ENCODE data around the gene RPL13. TPM values are rescaled to one million over a fixed set of nuclear protein-coding genes. Genes with fewer than 3 reads are reported as not detected.

RPL13 gene
- total RNA-seq, 4 donors from 2014 or later: 2,633 to 11,472 (median 5,632) TPM

DNA sequence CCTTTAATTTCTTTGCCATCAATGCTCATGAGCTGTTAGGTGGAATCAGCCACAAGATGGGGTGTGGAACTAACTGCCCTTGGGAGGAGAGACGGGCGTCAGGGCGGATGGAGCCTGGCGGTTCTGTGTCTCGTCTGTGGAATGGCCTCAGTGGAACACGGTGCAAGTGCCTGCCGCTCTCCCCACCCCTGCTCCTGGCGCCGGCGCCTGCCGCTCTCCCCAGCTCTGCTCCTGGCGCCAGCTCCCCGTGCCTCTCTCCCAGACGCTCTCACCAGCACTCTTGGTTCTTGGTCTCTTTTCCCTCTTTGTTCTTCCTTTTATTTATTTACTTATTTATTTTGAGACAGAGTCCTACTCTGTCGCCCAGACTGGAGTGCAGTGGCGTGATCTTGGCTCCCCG lies 13.2 kb upstream of the RPL13 start:
- no peaks in the 10 kb centered on the region for H3K36me3 ChIP-seq
- no peaks in the 10 kb centered on the region for H3K4me1 ChIP-seq
- H3K4me3 ChIP-seq: no peak overlapping the region
- intact Hi-C loops (cut with DNase I; ENCODE audit: low total_unique reads): no loop called here
- H3K9me3 ChIP-seq: no peaks in the 10 kb centered on the region
- H3K27ac ChIP-seq: no peak overlapping the region
- no peak for DNase-seq
- no peaks in the 10 kb centered on the region for H3K27me3 ChIP-seq
- TF ChIP-seq POLR2A (IDR thresholded peaks at IDR 0.05): no peak
- TF ChIP-seq, protein P1, sequence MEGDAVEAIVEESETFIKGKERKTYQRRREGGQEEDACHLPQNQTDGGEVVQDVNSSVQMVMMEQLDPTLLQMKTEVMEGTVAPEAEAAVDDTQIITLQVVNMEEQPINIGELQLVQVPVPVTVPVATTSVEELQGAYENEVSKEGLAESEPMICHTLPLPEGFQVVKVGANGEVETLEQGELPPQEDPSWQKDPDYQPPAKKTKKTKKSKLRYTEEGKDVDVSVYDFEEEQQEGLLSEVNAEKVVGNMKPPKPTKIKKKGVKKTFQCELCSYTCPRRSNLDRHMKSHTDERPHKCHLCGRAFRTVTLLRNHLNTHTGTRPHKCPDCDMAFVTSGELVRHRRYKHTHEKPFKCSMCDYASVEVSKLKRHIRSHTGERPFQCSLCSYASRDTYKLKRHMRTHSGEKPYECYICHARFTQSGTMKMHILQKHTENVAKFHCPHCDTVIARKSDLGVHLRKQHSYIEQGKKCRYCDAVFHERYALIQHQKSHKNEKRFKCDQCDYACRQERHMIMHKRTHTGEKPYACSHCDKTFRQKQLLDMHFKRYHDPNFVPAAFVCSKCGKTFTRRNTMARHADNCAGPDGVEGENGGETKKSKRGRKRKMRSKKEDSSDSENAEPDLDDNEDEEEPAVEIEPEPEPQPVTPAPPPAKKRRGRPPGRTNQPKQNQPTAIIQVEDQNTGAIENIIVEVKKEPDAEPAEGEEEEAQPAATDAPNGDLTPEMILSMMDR (IDR thresholded peaks at IDR 0.05): no peak

DNA sequence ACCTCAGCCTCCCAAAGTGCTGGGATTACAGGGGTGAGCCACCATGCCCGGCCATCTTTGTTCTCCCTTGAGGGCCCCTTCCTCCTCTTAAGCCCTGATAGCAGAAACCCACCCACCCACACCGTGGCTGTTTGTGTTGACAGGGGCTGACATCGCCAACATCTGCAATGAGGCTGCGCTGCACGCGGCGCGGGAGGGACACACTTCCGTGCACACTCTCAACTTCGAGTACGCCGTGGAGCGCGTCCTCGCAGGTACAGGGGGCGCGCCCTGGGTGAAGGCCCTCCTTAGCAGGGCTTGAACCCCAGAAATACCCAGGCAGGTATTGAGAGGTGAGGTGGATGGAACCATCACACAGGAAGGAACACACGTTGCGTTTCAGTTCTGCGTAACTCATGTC lies 12.6 kb upstream of the RPL13 start:
- H3K4me3 ChIP-seq: no peak overlapping the region
- intact Hi-C loops (cut with DNase I; ENCODE audit: low total_unique reads): no loop called here
- H3K36me3 ChIP-seq: no peaks in the 10 kb centered on the region
- no peaks in the 10 kb centered on the region for H3K9me3 ChIP-seq
- no peaks in the 10 kb centered on the region for H3K4me1 ChIP-seq
- DNase-seq: no peak
- no peaks in the 10 kb centered on the region for H3K27me3 ChIP-seq
- TF ChIP-seq POLR2A (IDR thresholded peaks at IDR 0.05): no peak
- TF ChIP-seq, protein P1 (IDR thresholded peaks at IDR 0.05): no peak
- H3K27ac ChIP-seq: no peak overlapping the region

- Histone ChIP-seq H3K36me3 (no peaks in the 10 kb centered on the region), H3K4me1 (no peaks in the 10 kb centered on the region), H3K27me3 (no peaks in the 10 kb centered on the region), H3K27ac (no peak overlapping the region), H3K4me3 (no peak overlapping the region), H3K9me3 (no peaks in the 10 kb centered on the region)
- TF ChIP-seq, protein P1 (IDR thresholded peaks at IDR 0.05): no peak
- no peak for TF ChIP-seq POLR2A (IDR thresholded peaks at IDR 0.05)
- intact Hi-C loops (cut with DNase I; ENCODE audit: low total_unique reads): no loop called here
- no peak for DNase-seq
These were observed 12.0 kb upstream of the RPL13 start for GRCh38 chr16:89548344-89549006.

DNA sequence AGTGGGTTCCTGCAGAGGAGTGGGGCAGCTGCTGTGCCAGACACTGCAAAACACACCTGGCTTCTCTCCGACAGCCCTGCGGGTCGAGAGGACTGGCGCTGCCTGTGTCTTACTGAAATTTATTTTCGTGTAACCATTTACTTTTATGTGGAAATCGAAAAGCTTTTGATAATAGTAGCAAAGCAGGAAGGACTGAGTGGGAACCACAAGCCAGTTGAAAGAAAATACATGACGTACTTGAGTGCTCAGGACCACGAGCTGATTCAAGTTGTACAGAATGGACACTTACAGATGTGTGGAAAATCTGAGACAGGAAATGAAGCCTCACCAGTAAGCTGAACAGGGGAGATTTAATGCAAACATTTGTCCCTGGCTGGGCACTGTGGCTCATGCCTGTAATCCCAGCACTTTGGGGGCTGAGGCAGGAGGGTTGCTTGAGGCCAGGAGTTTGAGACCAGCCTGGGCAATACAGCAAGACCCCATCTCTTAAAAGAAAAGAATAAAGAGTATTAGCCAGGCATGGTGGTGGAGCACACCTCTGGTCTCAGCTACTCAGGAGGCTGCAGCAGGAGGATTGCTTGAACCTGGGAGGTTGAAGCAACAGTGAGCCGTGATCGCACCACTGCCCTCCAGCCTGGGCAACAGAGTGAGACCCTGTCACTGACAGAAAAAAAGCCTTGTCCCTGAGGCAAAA lies 11.3 kb upstream of the RPL13 start:
- TF ChIP-seq POLR2A (IDR thresholded peaks at IDR 0.05): no peak
- TF ChIP-seq, protein P1 (IDR thresholded peaks at IDR 0.05): no peak
- no peaks in the 10 kb centered on the region for H3K36me3 ChIP-seq
- intact Hi-C loops (cut with DNase I; ENCODE audit: low total_unique reads): no loop called here
- DNase-seq: no peak
- H3K4me1 ChIP-seq: no peaks in the 10 kb centered on the region
- H3K27ac ChIP-seq: no peak overlapping the region
- no peaks in the 10 kb centered on the region for H3K9me3 ChIP-seq
- no peaks in the 10 kb centered on the region for H3K27me3 ChIP-seq
- no peak overlapping the region for H3K4me3 ChIP-seq

GRCh38 chr16:89550421-89551007 lies 10.0 kb upstream of the RPL13 start:
- H3K27ac ChIP-seq: no peak overlapping the region
- H3K36me3 ChIP-seq: no peaks in the 10 kb centered on the region
- H3K4me1 ChIP-seq: no peaks in the 10 kb centered on the region
- intact Hi-C loops (cut with DNase I; ENCODE audit: low total_unique reads): no loop called here
- H3K4me3 ChIP-seq: no peak overlapping the region
- H3K27me3 ChIP-seq: no peaks in the 10 kb centered on the region
- no peak for TF ChIP-seq POLR2A (IDR thresholded peaks at IDR 0.05)
- TF ChIP-seq, protein P1 (IDR thresholded peaks at IDR 0.05): no peak
- DNase-seq: no peak
- H3K9me3 ChIP-seq: no peaks in the 10 kb centered on the region

Measured in uterus (tissue), 4 donors.